ENCODE measurements around the gene TFCP2. TPM values are rescaled to one million over a fixed set of nuclear protein-coding genes. Genes with fewer than 3 reads are reported as not detected.
A peak's percentile ranks its signal among the peaks of the same experiment; 100 is the strongest.

The TFCP2 gene
- total and polyA plus RNA-seq, 2 of the 13 experiments (the other 11 are each of a cell fraction or from before 2014, with no cell fraction given), result 7.6 to 10.0 TPM

DNA sequence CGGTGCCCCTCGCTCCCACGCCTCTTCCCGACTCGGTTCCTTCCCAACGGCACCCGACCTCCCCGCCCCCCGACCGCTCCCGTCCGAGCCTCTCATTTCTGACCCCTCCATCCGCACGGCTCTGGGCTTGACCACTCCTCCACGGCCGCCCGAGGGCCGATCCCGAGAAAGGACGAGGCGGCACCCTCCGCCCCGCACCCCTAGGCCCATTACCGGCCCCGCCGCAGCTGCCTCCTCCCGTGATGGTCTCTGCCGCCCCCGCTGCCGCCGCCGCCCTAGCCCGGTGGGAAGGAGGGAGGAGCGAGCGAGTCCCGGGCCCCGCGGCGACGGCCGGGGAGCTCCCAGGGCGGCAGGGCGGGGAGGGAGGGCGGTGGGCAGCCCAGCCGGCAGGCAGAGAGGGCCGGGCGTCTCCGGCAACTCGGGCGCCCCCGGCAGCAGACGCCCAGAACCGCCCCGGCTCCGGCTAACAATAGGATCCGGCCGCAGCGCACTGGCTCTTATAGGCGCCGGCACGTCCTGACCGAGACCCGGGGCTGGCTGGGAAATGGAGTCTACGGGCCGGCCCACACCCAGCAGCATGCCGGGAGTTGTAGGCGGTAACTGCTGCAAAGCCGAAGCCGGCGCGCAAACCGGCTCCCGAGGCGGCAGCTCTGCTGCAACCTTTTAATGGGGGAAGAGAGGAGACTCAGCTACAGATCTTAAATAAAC, 89.7 kb downstream of the TFCP2 start, which contains the start of gene CSRNP2 (continued):
- TF ChIP-seq, protein P1, sequence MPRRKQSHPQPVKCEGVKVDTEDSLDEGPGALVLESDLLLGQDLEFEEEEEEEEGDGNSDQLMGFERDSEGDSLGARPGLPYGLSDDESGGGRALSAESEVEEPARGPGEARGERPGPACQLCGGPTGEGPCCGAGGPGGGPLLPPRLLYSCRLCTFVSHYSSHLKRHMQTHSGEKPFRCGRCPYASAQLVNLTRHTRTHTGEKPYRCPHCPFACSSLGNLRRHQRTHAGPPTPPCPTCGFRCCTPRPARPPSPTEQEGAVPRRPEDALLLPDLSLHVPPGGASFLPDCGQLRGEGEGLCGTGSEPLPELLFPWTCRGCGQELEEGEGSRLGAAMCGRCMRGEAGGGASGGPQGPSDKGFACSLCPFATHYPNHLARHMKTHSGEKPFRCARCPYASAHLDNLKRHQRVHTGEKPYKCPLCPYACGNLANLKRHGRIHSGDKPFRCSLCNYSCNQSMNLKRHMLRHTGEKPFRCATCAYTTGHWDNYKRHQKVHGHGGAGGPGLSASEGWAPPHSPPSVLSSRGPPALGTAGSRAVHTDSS (CRISPR knock-in tag; conservative IDR thresholded peaks at IDR 0.05), result no peak
- no peak for TF ChIP-seq ZNF75D (CRISPR knock-in tag; IDR thresholded peaks at IDR 0.05; ENCODE audit: borderline replicate concordance)
- peak; percentile 49; the same call in 1 of the 2 replicates for TF ChIP-seq CHCHD3 (CRISPR knock-in tag; IDR thresholded peaks at IDR 0.05)
- TF ChIP-seq KLF12 (CRISPR knock-in tag; IDR thresholded peaks at IDR 0.05; ENCODE audit: borderline replicate concordance), result 0 out of 2 replicates have a peak, but pooled peaks have one; percentile 50
- TF ChIP-seq RARA (CRISPR knock-in tag; IDR thresholded peaks at IDR 0.05), result no peak
- no peak; the same call in 1 of the 2 replicates for TF ChIP-seq ZNF839 (CRISPR knock-in tag; IDR thresholded peaks at IDR 0.05; ENCODE audit: borderline replicate concordance)
- TF ChIP-seq ELF3 (CRISPR knock-in tag; IDR thresholded peaks at IDR 0.05), result peak; percentile 62; the same call in 1 of the 2 replicates
- no peak for TF ChIP-seq GABPA (IDR thresholded peaks at IDR 0.05; ENCODE audit: low read depth, low read length)
- peak; percentile 77; the same call in 1 of the 2 replicates for TF ChIP-seq GABPA (CRISPR knock-in tag; IDR thresholded peaks at IDR 0.05; ENCODE audit: low read depth)
- peak; percentile 79 for TF ChIP-seq RAD21 (CRISPR knock-in tag; IDR thresholded peaks at IDR 0.05)
- TF ChIP-seq HNRNPLL (IDR thresholded peaks at IDR 0.05; ENCODE audit: low read depth, low read length, poor library complexity, severe bottlenecking), result peak; percentile 66
- peak; percentile 53; the same call in 1 of the 2 replicates for TF ChIP-seq ZNF776 (CRISPR knock-in tag; IDR thresholded peaks at IDR 0.05)
- TF ChIP-seq, protein P2, sequence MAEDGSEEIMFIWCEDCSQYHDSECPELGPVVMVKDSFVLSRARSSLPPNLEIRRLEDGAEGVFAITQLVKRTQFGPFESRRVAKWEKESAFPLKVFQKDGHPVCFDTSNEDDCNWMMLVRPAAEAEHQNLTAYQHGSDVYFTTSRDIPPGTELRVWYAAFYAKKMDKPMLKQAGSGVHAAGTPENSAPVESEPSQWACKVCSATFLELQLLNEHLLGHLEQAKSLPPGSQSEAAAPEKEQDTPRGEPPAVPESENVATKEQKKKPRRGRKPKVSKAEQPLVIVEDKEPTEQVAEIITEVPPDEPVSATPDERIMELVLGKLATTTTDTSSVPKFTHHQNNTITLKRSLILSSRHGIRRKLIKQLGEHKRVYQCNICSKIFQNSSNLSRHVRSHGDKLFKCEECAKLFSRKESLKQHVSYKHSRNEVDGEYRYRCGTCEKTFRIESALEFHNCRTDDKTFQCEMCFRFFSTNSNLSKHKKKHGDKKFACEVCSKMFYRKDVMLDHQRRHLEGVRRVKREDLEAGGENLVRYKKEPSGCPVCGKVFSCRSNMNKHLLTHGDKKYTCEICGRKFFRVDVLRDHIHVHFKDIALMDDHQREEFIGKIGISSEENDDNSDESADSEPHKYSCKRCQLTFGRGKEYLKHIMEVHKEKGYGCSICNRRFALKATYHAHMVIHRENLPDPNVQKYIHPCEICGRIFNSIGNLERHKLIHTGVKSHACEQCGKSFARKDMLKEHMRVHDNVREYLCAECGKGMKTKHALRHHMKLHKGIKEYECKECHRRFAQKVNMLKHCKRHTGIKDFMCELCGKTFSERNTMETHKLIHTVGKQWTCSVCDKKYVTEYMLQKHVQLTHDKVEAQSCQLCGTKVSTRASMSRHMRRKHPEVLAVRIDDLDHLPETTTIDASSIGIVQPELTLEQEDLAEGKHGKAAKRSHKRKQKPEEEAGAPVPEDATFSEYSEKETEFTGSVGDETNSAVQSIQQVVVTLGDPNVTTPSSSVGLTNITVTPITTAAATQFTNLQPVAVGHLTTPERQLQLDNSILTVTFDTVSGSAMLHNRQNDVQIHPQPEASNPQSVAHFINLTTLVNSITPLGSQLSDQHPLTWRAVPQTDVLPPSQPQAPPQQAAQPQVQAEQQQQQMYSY (CRISPR knock-in tag; IDR thresholded peaks at IDR 0.05), result peak; percentile 52
- TF ChIP-seq, protein P3, sequence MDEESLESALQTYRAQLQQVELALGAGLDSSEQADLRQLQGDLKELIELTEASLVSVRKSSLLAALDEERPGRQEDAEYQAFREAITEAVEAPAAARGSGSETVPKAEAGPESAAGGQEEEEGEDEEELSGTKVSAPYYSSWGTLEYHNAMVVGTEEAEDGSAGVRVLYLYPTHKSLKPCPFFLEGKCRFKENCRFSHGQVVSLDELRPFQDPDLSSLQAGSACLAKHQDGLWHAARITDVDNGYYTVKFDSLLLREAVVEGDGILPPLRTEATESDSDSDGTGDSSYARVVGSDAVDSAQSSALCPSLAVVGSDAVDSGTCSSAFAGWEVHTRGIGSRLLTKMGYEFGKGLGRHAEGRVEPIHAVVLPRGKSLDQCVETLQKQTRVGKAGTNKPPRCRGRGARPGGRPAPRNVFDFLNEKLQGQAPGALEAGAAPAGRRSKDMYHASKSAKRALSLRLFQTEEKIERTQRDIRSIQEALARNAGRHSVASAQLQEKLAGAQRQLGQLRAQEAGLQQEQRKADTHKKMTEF (CRISPR knock-in tag; IDR thresholded peaks at IDR 0.05), result peak; percentile 73; the same call in 1 of the 2 replicates
- TF ChIP-seq TEAD3 (CRISPR knock-in tag; optimal IDR thresholded peaks at IDR 0.05; ENCODE audit: borderline replicate concordance), result peak; percentile 29
- TF ChIP-seq NONO (IDR thresholded peaks at IDR 0.05), result no peak
- TF ChIP-seq NONO (CRISPR knock-in tag; conservative IDR thresholded peaks at IDR 0.05), result peak; percentile 83
- TF ChIP-seq, protein P4, sequence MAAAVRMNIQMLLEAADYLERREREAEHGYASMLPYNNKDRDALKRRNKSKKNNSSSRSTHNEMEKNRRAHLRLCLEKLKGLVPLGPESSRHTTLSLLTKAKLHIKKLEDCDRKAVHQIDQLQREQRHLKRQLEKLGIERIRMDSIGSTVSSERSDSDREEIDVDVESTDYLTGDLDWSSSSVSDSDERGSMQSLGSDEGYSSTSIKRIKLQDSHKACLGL (CRISPR knock-in tag; IDR thresholded peaks at IDR 0.05), result peak; percentile 40; the same call in 1 of the 2 replicates
- 0 out of 2 replicates have a peak, but pooled peaks have one; percentile 27 for TF ChIP-seq ZNF577 (CRISPR knock-in tag; IDR thresholded peaks at IDR 0.05; ENCODE audit: borderline replicate concordance, low read depth)
- TF ChIP-seq ZC3H13 (CRISPR knock-in tag; IDR thresholded peaks at IDR 0.05), result peak; percentile 74
- TF ChIP-seq PPARG (CRISPR knock-in tag; conservative IDR thresholded peaks at IDR 0.05), result peak; percentile 47; the same call in 1 of the 2 replicates
- no peak for TF ChIP-seq MEIS1 (CRISPR knock-in tag; IDR thresholded peaks at IDR 0.05; ENCODE audit: borderline replicate concordance)
- TF ChIP-seq RBFOX2 (IDR thresholded peaks at IDR 0.05; ENCODE audit: low read depth, low read length), result peak; percentile 98

All from HepG2 (cell line).